Activated naive CD8-positive, alpha-beta T cell treated with anti-CD3 and anti-CD28 coated beads, Interleukin-2, amount 10 ng/mL, durations not matched to agents 7 days and 5 days (primary cell): ENCODE data around the gene G6PD. TPM values are rescaled to one million over a fixed set of nuclear protein-coding genes. Genes with fewer than 3 reads are reported as not detected.
"Not testable (repeated sequence)": the region's sequence is repeated elsewhere in the genome, so short reads cannot be mapped to it uniquely, and the experiment has no call there.

Experiments used
- ATAC-seq: fragments of 150-1000 bp; cut with Tn5 transposase; one replicate; pipeline ENCODE4 v1.10.0; 2021; ENCODE audit warnings: low read depth, moderate library complexity
- POLR2A ChIA-PET: fragments of 350-600 bp; sonication (Branson Sonifier 250); formaldehyde crosslinking; loops from one replicate; lab custom pipeline; 2021; ENCODE audit warnings: antibody characterized with exemption; lab: Charles Lee
- DNase-seq: peaks from one replicate; pipeline ENCODE4 v3.0.0; 2021
- H3K27ac Mint-ChIP-seq: one replicate; pipeline ENCODE4 v1.8.0; 2022; ENCODE audit warnings: mild to moderate bottlenecking, mixed read lengths
- H3K27me3 Mint-ChIP-seq: one replicate; pipeline ENCODE4 v1.8.0; 2022; ENCODE audit warnings: mild to moderate bottlenecking, moderate library complexity, mixed read lengths
- H3K36me3 Mint-ChIP-seq: one replicate; pipeline ENCODE4 v1.8.0; 2021; ENCODE audit warnings: mild to moderate bottlenecking, mixed read lengths
- H3K4me1 Mint-ChIP-seq: one replicate; pipeline ENCODE4 v1.8.0; 2021; ENCODE audit warnings: mixed read lengths
- H3K4me3 Mint-ChIP-seq: one replicate; pipeline ENCODE4 v1.8.0; 2022; ENCODE audit warnings: mild to moderate bottlenecking, moderate library complexity, mixed read lengths
- H3K9me3 Mint-ChIP-seq: one replicate; pipeline ENCODE4 v1.8.0; 2021; ENCODE audit warnings: mixed read lengths
- total RNA-seq, 2 experiments: library from RNA; stranded (reverse); gene quantifications; one replicate each; pipeline ENCODE4 v1.2.3, GENCODE V29; 2021

Gene G6PD
- total RNA-seq, 2 experiments from 2014 or later: 89.2 to 102 TPM

DNA sequence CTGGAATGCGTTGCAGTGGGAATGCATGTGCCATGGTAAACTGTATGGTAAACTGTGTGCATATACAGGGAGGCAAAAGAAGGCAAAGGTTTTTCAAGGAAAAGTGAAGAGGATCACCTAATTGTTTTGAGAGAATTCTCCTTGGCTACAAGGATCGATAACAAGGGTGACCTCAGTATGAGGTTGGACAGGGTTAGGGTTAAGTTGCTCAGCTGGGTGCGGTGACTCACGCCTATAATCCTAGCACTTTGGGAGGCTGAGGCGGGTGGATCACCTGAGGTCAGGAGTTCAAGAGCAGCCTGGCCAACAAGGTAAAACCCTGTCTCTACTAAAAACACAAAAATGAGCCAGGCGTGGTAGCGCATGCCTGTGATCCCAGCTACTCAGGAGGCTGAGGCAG lies 45.2 kb downstream of the G6PD start:
- ATAC-seq, H3K27me3 Mint-ChIP-seq, H3K4me1 Mint-ChIP-seq, H3K36me3 Mint-ChIP-seq, H3K9me3 Mint-ChIP-seq, DNase-seq, H3K4me3 Mint-ChIP-seq, H3K27ac Mint-ChIP-seq: not testable (repeated sequence)
- POLR2A ChIA-PET: interaction anchor here (0.7 kb wide), 1 partner anchor 15 kb away, joined by 4 read pairs; the partner anchor contains the start of gene UBL4A

DNA sequence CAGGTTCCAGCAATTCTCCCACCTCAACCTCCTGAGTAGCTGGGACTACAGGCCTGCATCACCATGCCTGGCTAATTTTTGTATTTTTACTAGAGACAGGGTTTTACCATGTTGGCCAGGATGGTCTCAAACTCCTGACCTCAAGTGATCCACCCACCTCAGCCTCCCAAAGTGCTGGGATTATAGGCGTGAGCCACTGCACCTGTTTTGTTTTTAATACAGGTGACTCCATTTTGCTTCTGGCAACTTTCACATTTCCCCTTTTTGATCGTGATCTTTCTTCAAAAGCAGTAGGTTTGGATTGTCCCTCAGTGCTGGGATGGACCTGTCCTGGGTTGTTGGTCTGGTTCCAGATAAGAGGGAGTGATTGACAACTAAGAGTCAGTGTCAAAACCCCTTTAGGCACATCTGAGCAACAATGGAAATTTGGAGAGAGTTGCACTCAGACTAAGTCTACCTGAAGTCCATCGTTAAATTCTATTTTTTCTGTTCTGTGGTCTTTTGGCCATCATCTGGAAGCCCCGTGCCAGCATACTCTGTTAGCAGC lies 50.0 kb downstream of the G6PD start:
- H3K4me3 Mint-ChIP-seq, H3K9me3 Mint-ChIP-seq, H3K27me3 Mint-ChIP-seq, H3K4me1 Mint-ChIP-seq, DNase-seq, H3K36me3 Mint-ChIP-seq, H3K27ac Mint-ChIP-seq, ATAC-seq: not testable (repeated sequence)
- POLR2A ChIA-PET: interaction anchor here (1.4 kb wide), 1 partner anchor 10 kb away, joined by 4 read pairs; the partner anchor contains the start of gene UBL4A

GRCh38 chrX:154495472-154495922 lies 51.1 kb downstream of the G6PD start:
- no peaks in the 10 kb centered on the region for H3K9me3 Mint-ChIP-seq
- H3K27me3 Mint-ChIP-seq: no peaks in the 10 kb centered on the region
- POLR2A ChIA-PET: interaction anchor here (0.6 kb wide), 1 partner anchor 118 kb away, joined by 3 read pairs; no protein-coding TSS in a partner anchor
- H3K27ac Mint-ChIP-seq: no peak overlapping the region
- H3K36me3 Mint-ChIP-seq: no peaks in the 10 kb centered on the region
- ATAC-seq: no peak
- no peak for DNase-seq
- H3K4me3 Mint-ChIP-seq: no peak overlapping the region
- peaks cover 5% of the 10 kb centered on the region for H3K4me1 Mint-ChIP-seq

- no peak overlapping the region for H3K27ac Mint-ChIP-seq
- POLR2A ChIA-PET: no interaction called here
- peaks cover 5% of the 10 kb centered on the region for H3K4me1 Mint-ChIP-seq
- ATAC-seq (no peak), DNase-seq (no peak)
- H3K27me3 Mint-ChIP-seq: no peaks in the 10 kb centered on the region
- no peak overlapping the region for H3K4me3 Mint-ChIP-seq
- H3K36me3 Mint-ChIP-seq: peaks cover under 1% of the 10 kb centered on the region
- no peaks in the 10 kb centered on the region for H3K9me3 Mint-ChIP-seq
Measured at GRCh38 chrX:154494715-154495114, 51.9 kb downstream of the G6PD start.

GRCh38 chrX:154490414-154491083 lies 56.1 kb downstream of the G6PD start, which contains the start of gene SLC10A3:
Gene SLC10A3, minus strand, starts transcription at chrX:154490629. Its CDS starts 1,689 bp downstream, at chrX:154488940.
- Mint-ChIP-seq H3K4me1 (peaks cover 6% of the 10 kb centered on the region), H3K27me3 (no peaks in the 10 kb centered on the region), H3K36me3 (peaks cover 2% of the 10 kb centered on the region), H3K4me3 (peak within 1 kb of the TSS; percentile 90), H3K27ac (peak within 1 kb of the TSS; percentile 92), H3K9me3 (no peaks in the 10 kb centered on the region)
- peak; percentile 87 for DNase-seq
- POLR2A ChIA-PET: interaction anchor here (0.8 to 3.3 kb wide), 20 partner anchors 9 to 470 kb away, joined by 3 to 32 read pairs (median 6); partner anchors contain the start of genes ATP6AP1, DNASE1L1, FAM3A and IKBKG
- ATAC-seq: peak; percentile 87

GRCh38 chrX:154490021-154490413 lies 56.6 kb downstream of the G6PD start:
- Mint-ChIP-seq H3K27ac (peak overlapping the region; percentile 89), H3K9me3 (no peaks in the 10 kb centered on the region), H3K27me3 (no peaks in the 10 kb centered on the region), H3K36me3 (peaks cover 2% of the 10 kb centered on the region), H3K4me3 (peak overlapping the region; percentile 87), H3K4me1 (peaks cover 6% of the 10 kb centered on the region)
- POLR2A ChIA-PET: interaction anchor here (0.7 to 3.3 kb wide), 21 partner anchors 9 to 523 kb away, joined by 3 to 32 read pairs (median 5); partner anchors contain the start of genes ATP6AP1, DNASE1L1, FAM3A and IKBKG
- DNase-seq (no peak), ATAC-seq (peak; percentile 37)

DNA sequence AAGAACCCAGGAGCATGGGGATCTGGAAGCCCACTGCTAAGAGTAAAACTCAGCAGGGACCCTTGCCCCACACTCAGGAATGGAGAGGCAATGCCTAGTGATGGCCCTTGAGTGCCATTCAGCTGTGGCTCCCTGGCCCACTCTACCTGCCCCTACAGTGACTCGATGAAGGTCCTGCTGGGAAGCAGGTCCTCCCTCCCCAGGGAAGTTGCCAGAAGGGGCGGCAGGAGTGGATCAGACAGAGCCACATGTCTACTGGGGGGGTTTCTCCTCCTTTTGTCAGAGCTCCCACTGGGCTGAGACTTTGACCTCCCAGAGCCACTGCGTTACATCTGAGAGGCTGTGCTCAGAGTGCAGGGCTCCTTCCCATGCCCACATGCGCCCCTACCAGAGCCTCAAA lies 57.5 kb downstream of the G6PD start:
- Mint-ChIP-seq H3K27me3 (no peaks in the 10 kb centered on the region), H3K9me3 (no peaks in the 10 kb centered on the region), H3K36me3 (peaks cover 2% of the 10 kb centered on the region), H3K27ac (peak overlapping the region; percentile 89), H3K4me1 (peaks cover 6% of the 10 kb centered on the region), H3K4me3 (peak overlapping the region; percentile 87)
- ATAC-seq (no peak), DNase-seq (no peak)
- POLR2A ChIA-PET: interaction anchor here (0.7 to 3.3 kb wide), 12 partner anchors 9 to 522 kb away, joined by 3 to 32 read pairs (median 10); partner anchors contain the start of genes ATP6AP1, FAM3A, PLXNA3 and RPL10

GRCh38 chrX:154488336-154489075 lies 58.1 kb downstream of the G6PD start:
- Mint-ChIP-seq H3K36me3 (peaks cover 4% of the 10 kb centered on the region), H3K27me3 (no peaks in the 10 kb centered on the region), H3K4me3 (peak overlapping the region; percentile 49), H3K9me3 (no peaks in the 10 kb centered on the region), H3K27ac (no peak overlapping the region), H3K4me1 (peaks cover 8% of the 10 kb centered on the region)
- DNase-seq (no peak), ATAC-seq (no peak)
- POLR2A ChIA-PET: interaction anchor here (0.5 to 3.3 kb wide), 5 partner anchors 12 to 77 kb away, joined by 5 to 32 read pairs (median 15); partner anchors contain the start of genes FAM3A, IKBKG and TAFAZZIN

DNA sequence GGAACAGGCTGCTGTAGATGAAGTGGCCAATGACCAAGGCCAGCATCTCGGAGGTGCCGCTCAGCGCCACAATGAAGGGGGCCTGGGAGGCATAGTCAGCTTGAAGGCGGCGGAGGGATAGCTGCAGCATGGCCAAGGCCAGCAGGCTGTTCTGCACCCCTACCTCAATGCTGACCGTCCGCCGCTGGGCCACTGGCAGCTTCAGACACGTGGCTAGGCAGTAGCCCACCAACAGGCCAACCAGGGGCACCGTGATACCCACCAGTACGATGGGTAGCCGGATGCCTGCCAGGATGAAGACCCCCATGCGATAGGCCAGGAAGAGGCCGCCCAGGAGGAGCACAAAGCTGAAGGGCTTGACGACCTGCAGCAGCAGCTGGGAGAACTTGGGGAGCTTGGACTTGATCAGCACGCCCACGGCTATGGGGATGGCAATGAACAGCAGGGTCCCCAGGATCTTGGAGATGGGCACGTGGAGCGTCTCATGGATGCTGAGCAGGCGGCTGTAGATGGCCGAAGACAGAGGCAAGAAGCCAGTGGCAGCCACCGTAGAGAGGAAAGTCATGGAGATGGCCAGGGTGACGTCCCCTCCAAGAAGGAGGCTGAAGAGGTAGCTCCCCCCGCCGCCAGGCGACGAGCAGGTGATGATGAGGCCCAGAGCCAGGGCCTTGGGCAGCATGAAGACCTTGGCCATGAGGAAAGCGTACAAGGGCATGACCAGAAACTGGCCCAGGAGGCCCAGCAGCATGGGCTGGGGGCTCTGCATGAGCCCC lies 58.9 kb downstream of the G6PD start:
- Mint-ChIP-seq H3K9me3 (no peaks in the 10 kb centered on the region), H3K36me3 (peaks cover 6% of the 10 kb centered on the region), H3K4me3 (peak overlapping the region; percentile 78), H3K27me3 (no peaks in the 10 kb centered on the region), H3K4me1 (peaks cover 10% of the 10 kb centered on the region), H3K27ac (peak overlapping the region; percentile 70)
- POLR2A ChIA-PET: interaction anchor here (0.9 to 2.9 kb wide), 7 partner anchors 11 to 89 kb away, joined by 3 to 15 read pairs (median 5); partner anchors contain the start of genes IKBKG and RPL10
- ATAC-seq: no peak
- no peak for DNase-seq

GRCh38 chrX:154486396-154487207 lies 60.0 kb downstream of the G6PD start, which contains the start of gene UBL4A:
Gene UBL4A, minus strand, starts transcription at chrX:154486615. Its CDS starts 31 bp downstream, at chrX:154486584.
- peaks cover 6% of the 10 kb centered on the region for H3K36me3 Mint-ChIP-seq
- ATAC-seq (peak; percentile 16), DNase-seq (peak; percentile 79)
- POLR2A ChIA-PET: interaction anchor here (0.8 to 2.9 kb wide), 13 partner anchors 10 to 116 kb away, joined by 3 to 15 read pairs (median 4); partner anchors contain the start of genes FAM3A, IKBKG and RPL10
- peak within 1 kb of the TSS; percentile 78 for H3K4me3 Mint-ChIP-seq
- no peaks in the 10 kb centered on the region for H3K27me3 Mint-ChIP-seq
- peak within 1 kb of the TSS; percentile 89 for H3K27ac Mint-ChIP-seq
- H3K4me1 Mint-ChIP-seq: peaks cover 9% of the 10 kb centered on the region
- H3K9me3 Mint-ChIP-seq: no peaks in the 10 kb centered on the region

DNA sequence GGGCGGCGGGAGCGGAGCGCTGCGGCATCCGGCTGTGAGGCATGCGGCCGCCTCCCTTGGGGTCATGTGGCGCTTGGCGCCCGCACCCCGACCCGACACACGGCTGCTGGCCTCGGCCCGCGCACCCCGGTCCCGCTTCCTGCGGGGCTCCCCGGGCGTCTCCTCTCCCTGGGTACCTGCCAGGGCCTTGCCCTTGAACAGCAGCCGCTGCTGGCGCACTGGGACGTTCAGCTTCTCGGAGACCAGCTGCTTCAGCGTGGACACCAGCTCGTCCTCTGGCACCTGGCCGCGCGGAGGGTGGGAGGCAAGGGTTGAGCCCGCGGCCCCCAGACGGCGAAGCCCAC lies 60.6 kb downstream of the G6PD start:
- Mint-ChIP-seq H3K9me3 (no peaks in the 10 kb centered on the region), H3K4me3 (no peak overlapping the region), H3K27ac (no peak overlapping the region), H3K27me3 (no peaks in the 10 kb centered on the region), H3K4me1 (peaks cover 11% of the 10 kb centered on the region), H3K36me3 (peaks cover 6% of the 10 kb centered on the region)
- ATAC-seq (peak; percentile 9), DNase-seq (peak; percentile 66)
- POLR2A ChIA-PET: interaction anchor here (0.8 to 2.9 kb wide), 9 partner anchors 9 to 115 kb away, joined by 3 to 15 read pairs (median 4); partner anchors contain the start of genes FAM3A and RPL10
